SIG-M5 treated with dmso at 0.1 percent for 504 hours (cell line): ENCODE results near the gene IL17RA.

Experiments
- DNase-seq: peaks from one replicate; lab custom pipeline; 2025; ENCODE audit not compliant: unreplicated experiment; lab: John Stamatoyannopoulos, UW

Gene IL17RA

GRCh38 chr22:17079572-17079971, 5.2 kb upstream of the IL17RA start:
- DNase-seq, result no peak

GRCh38 chr22:17083255-17083654, 1.5 kb upstream of the IL17RA start:
- no peak for DNase-seq

DNA sequence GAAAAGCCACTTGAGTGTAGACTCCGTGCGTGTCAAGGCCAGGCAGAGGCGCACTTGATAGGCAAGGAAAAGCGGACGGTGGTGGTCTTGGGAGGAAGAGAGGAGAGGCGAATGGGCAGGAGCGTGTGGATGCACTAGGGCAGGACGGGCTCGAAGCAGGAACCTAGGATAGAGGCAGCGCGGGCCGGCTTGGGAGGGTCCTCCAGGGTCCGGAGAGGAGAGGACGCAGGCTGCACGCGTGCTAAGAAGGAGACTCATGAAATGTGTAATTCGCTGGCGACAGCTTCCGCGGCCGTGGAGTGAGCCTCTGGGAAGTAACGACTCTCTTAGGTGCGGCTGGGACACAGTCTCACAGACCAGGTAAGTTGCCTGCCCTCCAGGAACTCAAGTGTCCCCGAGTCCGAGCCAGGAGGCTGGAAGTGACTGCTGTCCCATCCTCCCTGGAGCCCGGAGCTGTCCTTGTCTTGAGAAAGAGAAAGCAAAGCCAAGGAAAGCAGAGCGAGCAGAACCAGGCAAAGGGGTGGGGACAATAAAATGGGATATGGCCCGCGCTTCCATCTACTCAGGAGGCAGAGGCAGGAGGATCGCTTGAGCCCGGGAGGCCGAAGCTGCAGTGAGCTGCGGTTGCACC, 874 bp upstream of the IL17RA start:
- no peak for DNase-seq

GRCh38 chr22:17085277-17086181, 729 bp downstream of the IL17RA start:
- no peak for DNase-seq

GRCh38 chr22:17086296-17086695, 1.5 kb downstream of the IL17RA start:
- peak; percentile 58 for DNase-seq

GRCh38 chr22:17086788-17087497, 2.1 kb downstream of the IL17RA start:
- no peak for DNase-seq

DNA sequence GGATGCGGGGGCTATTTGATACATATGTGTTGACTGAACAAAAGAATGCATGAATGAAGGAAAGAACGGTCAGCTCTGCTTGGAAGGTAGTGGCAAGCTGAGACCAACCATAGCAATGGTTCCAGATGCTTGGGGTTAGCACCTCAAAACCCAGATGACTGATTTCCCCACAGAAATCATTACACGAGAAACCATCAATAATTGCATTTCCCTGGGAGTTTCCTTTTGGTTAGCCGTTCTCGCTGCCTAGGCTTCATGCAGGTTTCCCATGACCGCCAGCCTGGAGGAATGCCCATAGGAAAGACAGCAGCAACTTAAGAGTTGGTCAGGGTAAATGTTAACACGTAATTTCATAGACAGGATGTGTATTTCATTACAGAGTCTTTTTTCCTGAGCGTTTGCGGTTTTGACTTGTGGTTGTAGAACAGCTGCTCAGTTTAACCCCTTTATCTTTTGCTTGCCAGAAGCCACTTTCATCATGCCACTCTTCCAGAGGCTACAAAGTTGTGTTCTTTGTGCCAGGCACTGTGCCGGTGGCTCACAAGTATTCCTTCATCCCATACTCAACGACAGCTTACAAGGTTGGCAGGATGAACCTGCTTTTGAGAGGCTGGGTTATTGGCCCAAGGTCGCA, 2.8 kb downstream of the IL17RA start:
- DNase-seq, result peak; percentile 83

- DNase-seq, result no peak
Observed at GRCh38 chr22:17090550-17090949, 5.8 kb downstream of the IL17RA start.

GRCh38 chr22:17091851-17092250, 7.1 kb downstream of the IL17RA start:
- DNase-seq, result no peak

- no peak for DNase-seq
Observed at GRCh38 chr22:17093081-17093480, 8.3 kb downstream of the IL17RA start.

- DNase-seq, result no peak
Observed at GRCh38 chr22:17095538-17095937, 10.7 kb downstream of the IL17RA start.

- DNase-seq, result no peak
Observed at GRCh38 chr22:17096071-17096470, 11.3 kb downstream of the IL17RA start.

DNA sequence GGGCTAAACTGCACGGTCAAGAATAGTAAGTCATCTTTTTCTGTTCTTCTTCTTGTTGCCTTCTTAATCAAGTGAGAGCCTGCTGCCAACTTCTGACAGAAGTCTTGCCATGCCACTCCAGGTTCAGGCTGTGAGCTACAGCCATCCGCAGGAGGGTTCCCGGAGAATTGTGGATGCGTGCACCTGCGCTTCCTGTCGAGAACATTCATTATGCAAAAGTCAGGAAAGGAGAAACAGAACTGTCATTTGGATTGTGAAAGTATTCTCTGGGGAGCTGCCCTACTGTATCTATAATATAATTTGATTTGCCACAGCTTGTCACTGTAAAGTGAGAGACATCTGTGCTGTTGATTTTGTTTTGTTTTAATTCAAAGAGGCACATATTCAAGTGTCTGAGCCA, 12.3 kb downstream of the IL17RA start:
- DNase-seq, result no peak

DNA sequence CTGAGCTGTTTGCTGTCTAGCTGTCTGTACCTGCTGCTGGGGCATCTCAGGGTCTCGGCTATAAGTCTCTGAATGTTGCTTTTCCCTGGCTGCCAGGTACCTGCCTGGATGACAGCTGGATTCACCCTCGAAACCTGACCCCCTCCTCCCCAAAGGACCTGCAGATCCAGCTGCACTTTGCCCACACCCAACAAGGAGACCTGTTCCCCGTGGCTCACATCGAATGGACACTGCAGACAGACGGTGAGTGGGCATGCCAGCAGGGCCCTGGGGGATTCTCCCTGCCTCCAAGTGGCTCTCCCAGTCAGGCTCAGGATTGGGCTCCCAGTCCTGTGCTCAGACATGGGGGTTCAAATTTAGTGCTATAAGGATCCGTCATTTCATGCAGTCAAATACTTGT, 12.9 kb downstream of the IL17RA start:
- DNase-seq, result no peak

GRCh38 chr22:17098379-17098819, 13.6 kb downstream of the IL17RA start:
- DNase-seq, result peak; percentile 98

DNA sequence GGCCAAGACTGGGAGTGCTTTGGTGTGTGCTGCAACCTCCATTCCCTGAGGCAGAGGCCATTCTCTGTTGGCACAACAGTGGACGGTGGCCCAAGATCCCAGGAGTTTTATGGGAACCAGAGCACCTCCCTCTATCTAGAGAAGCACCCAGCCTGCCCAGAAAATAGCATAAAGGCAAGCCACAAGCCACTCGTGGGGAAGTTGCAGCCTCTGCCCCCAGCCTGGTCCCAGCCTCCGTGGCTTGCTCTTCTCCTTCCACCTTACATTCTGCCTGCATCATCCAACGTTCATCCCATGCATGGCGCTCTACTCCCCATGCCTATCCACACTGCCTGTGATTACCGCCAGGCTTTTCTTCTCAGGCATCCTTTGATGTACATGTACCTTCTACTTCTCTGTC, 15.8 kb downstream of the IL17RA start:
- DNase-seq, result no peak

DNA sequence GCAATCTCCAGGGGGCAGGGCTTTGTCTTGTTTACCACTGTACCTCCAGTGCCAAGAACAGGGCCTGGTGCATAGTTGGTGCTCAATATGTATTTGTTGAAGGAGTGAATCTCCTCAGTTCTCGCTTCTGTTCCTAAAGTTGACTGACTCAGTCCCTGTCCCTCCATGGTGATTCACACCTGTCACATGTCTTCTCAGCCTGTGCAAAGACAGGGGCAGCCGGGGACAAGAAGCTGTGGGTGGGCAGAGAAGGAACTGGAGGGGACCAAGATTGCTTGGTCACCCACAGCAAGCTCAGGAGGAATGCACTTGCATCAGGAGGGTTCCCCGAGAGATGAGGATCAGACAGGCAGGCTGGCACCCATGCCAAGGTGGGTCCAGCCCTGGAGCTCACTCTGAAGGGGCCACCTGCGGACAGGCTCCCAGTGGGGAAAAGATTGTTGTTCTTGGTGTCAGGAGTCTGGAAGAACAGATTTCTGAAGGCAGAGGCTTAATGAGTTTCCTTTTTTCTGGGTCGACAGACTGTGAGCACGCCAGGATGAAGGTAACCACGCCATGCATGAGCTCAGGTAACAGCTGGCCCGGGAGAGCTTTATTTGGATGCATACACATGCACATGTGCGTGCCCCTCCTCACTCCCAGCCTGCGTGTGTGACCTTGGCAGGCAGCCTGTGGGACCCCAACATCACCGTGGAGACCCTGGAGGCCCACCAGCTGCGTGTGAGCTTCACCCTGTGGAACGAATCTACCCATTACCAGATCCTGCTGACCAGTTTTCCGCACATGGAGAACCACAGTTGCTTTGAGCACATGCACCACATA, 16.9 kb downstream of the IL17RA start:
- no peak for DNase-seq

DNA sequence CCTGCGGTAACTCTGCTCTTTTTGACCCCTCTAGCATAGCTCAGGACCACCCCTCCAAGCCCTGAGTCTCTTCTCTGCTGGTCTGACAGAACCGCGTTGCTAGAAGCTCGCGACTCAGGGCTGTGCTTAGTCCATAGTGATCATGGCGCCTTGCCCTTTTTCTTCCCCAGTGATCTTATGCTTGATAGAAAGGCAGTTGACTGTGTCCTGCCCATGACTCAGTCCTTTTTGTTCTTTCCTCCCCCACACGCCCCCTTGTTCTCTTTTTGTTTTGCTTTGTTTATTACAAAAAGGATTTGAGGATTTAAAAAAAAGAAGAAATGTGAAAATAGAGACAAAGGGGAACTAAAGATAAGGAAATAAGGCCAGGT, 17.5 kb downstream of the IL17RA start:
- peak; percentile 46 for DNase-seq

DNA sequence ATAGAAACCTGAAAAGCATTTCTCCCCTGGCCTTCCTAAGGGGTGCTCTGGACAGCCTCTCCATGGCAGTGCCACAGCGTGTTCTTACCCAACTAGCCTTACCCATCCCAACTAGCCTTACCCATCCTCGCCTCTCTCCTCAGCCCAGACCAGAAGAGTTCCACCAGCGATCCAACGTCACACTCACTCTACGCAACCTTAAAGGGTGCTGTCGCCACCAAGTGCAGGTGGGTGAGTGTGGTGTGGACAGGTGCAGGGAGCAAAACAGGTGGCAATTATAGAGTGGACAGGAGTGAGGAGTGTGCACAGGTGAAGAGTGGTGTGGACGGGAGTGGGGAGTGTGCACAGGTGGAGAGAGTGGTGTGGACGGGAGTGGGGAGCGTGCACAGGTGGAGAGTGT, 18.6 kb downstream of the IL17RA start:
- no peak for DNase-seq

DNA sequence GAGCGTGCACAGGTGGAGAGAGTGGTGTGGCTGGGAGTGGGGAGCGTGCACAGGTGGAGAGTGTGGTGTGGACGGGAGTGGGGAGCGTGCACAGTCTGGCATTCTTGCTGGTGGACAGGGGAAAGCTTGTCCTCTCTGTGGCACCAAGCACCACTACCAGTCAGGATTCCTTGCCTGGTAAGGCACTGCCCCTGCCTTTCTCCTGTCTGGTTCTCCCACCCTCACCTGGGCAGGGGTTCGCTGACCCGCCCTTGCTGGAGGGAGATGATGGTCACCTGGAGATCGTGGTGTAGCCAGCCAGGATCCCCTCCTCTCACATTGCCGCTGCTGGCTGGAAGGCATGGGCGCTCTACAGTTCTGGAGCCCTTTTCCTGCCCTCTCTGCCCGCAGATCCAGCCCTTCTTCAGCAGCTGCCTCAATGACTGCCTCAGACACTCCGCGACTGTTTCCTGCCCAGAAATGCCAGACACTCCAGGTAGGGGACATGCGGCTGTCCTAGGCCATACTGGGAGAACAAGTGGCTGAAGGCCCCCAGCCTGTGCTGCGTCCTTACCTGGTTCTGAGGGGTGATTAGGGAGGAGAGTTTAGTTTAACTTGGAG, 19.6 kb downstream of the IL17RA start:
- DNase-seq, result no peak
